ENCODE data around the gene GALNT12.

GALNT12 gene

GRCh38 chr9:98793031-98793430, 14.4 kb upstream of the GALNT12 start:
- Histone ChIP-seq H3K4me1 (ENCODE audit: control insufficient read depth, insufficient read depth, low read length, poor library complexity, severe bottlenecking) (peaks cover 12% of the 10 kb centered on the region), H3K4me3 (ENCODE audit: extremely low read depth, insufficient read depth, low read length, poor library complexity, severe bottlenecking) (no peak overlapping the region), H3K9me3 (ENCODE audit: control insufficient read depth, low read length) (peaks cover 3% of the 10 kb centered on the region), H3K27ac (ENCODE audit: low read depth, low read length, severe bottlenecking) (no peak overlapping the region), H3K36me3 (ENCODE audit: control insufficient read depth, insufficient read depth, low read length) (peaks cover 23% of the 10 kb centered on the region)
- 100% methylated on average over 1 of the region's 2 CpGs for WGBS, 2 experiments (ENCODE audit: insufficient coverage in 2 of 2)

- Histone ChIP-seq H3K4me1 (ENCODE audit: control insufficient read depth, insufficient read depth, low read length, poor library complexity, severe bottlenecking) (peaks cover 12% of the 10 kb centered on the region), H3K36me3 (ENCODE audit: control insufficient read depth, insufficient read depth, low read length) (peaks cover 11% of the 10 kb centered on the region), H3K27ac (ENCODE audit: low read depth, low read length, severe bottlenecking) (no peak overlapping the region), H3K4me3 (ENCODE audit: extremely low read depth, insufficient read depth, low read length, poor library complexity, severe bottlenecking) (no peak overlapping the region), H3K9me3 (ENCODE audit: control insufficient read depth, low read length) (peaks cover 14% of the 10 kb centered on the region)
- 86 to 92% methylated on average over 3 of the region's 3 CpGs for WGBS, 2 experiments (ENCODE audit: insufficient coverage in 2 of 2)
Measured at GRCh38 chr9:98794802-98795201, 12.7 kb upstream of the GALNT12 start.

- WGBS, 2 experiments (ENCODE audit: insufficient coverage in 2 of 2): 55 to 59% methylated on average over 9 to 10 of the region's 12 CpGs
- peak overlapping the region; percentile 65 for H3K4me3 ChIP-seq (ENCODE audit: extremely low read depth, insufficient read depth, low read length, poor library complexity, severe bottlenecking)
Measured at GRCh38 chr9:98795295-98795955, 12.0 kb upstream of the GALNT12 start.

GRCh38 chr9:98795970-98796363, 11.5 kb upstream of the GALNT12 start:
- Histone ChIP-seq H3K27ac (ENCODE audit: low read depth, low read length, severe bottlenecking) (no peak overlapping the region), H3K4me3 (ENCODE audit: extremely low read depth, insufficient read depth, low read length, poor library complexity, severe bottlenecking) (peak overlapping the region; percentile 65), H3K9me3 (ENCODE audit: control insufficient read depth, low read length) (peaks cover 14% of the 10 kb centered on the region), H3K36me3 (ENCODE audit: control insufficient read depth, insufficient read depth, low read length) (no peaks in the 10 kb centered on the region), H3K4me1 (ENCODE audit: control insufficient read depth, insufficient read depth, low read length, poor library complexity, severe bottlenecking) (peaks cover 12% of the 10 kb centered on the region)
- 0% methylated on average over 21 to 47 of the region's 48 CpGs for WGBS, 2 experiments (ENCODE audit: insufficient coverage in 2 of 2)

More at GRCh38 chr9:98795295-98795955, 12.0 kb upstream of the GALNT12 start:
- Histone ChIP-seq H3K36me3 (ENCODE audit: control insufficient read depth, insufficient read depth, low read length) (peaks cover 4% of the 10 kb centered on the region), H3K9me3 (ENCODE audit: control insufficient read depth, low read length) (peaks cover 14% of the 10 kb centered on the region), H3K4me1 (ENCODE audit: control insufficient read depth, insufficient read depth, low read length, poor library complexity, severe bottlenecking) (peaks cover 12% of the 10 kb centered on the region), H3K27ac (ENCODE audit: low read depth, low read length, severe bottlenecking) (no peak overlapping the region)

- H3K4me3 ChIP-seq (ENCODE audit: extremely low read depth, insufficient read depth, low read length, poor library complexity, severe bottlenecking): peak within 1 kb of the TSS; percentile 65
- peaks cover 9% of the 10 kb centered on the region for H3K4me1 ChIP-seq (ENCODE audit: control insufficient read depth, insufficient read depth, low read length, poor library complexity, severe bottlenecking)
- peaks cover 14% of the 10 kb centered on the region for H3K9me3 ChIP-seq (ENCODE audit: control insufficient read depth, low read length)
- no peaks in the 10 kb centered on the region for H3K36me3 ChIP-seq (ENCODE audit: control insufficient read depth, insufficient read depth, low read length)
- 4 to 8% methylated on average over 67 to 84 of the region's 86 CpGs for WGBS, 2 experiments (ENCODE audit: insufficient coverage in 2 of 2)
- H3K27ac ChIP-seq (ENCODE audit: low read depth, low read length, severe bottlenecking): no peak within 1 kb of the TSS
Measured at GRCh38 chr9:98796364-98797101, 10.9 kb upstream of the GALNT12 start, which contains the start of gene ANKS6. TSS of gene ANKS6 (minus strand) at chr9:98796555. CDS start at chr9:98796491, 64 bp downstream.

GRCh38 chr9:98797491-98797890, 10.0 kb upstream of the GALNT12 start:
- Histone ChIP-seq H3K4me3 (ENCODE audit: extremely low read depth, insufficient read depth, low read length, poor library complexity, severe bottlenecking) (no peak overlapping the region), H3K36me3 (ENCODE audit: control insufficient read depth, insufficient read depth, low read length) (no peaks in the 10 kb centered on the region), H3K27ac (ENCODE audit: low read depth, low read length, severe bottlenecking) (no peak overlapping the region), H3K9me3 (ENCODE audit: control insufficient read depth, low read length) (peaks cover 14% of the 10 kb centered on the region), H3K4me1 (ENCODE audit: control insufficient read depth, insufficient read depth, low read length, poor library complexity, severe bottlenecking) (peaks cover 4% of the 10 kb centered on the region)
- WGBS, 2 experiments (ENCODE audit: insufficient coverage in 2 of 2): 90 to 95% methylated on average over 2 of the region's 4 CpGs

- WGBS, 2 experiments (ENCODE audit: insufficient coverage in 2 of 2): 86 to 100% methylated on average over 2 to 3 of the region's 3 CpGs
- no peak overlapping the region for H3K4me3 ChIP-seq (ENCODE audit: extremely low read depth, insufficient read depth, low read length, poor library complexity, severe bottlenecking)
- H3K27ac ChIP-seq (ENCODE audit: low read depth, low read length, severe bottlenecking): no peak overlapping the region
- no peaks in the 10 kb centered on the region for H3K36me3 ChIP-seq (ENCODE audit: control insufficient read depth, insufficient read depth, low read length)
- H3K9me3 ChIP-seq (ENCODE audit: control insufficient read depth, low read length): peaks cover 14% of the 10 kb centered on the region
- peaks cover 4% of the 10 kb centered on the region for H3K4me1 ChIP-seq (ENCODE audit: control insufficient read depth, insufficient read depth, low read length, poor library complexity, severe bottlenecking)
Measured at GRCh38 chr9:98798254-98798653, 9.2 kb upstream of the GALNT12 start.

- H3K4me1 ChIP-seq (ENCODE audit: control insufficient read depth, insufficient read depth, low read length, poor library complexity, severe bottlenecking): no peaks in the 10 kb centered on the region
- H3K36me3 ChIP-seq (ENCODE audit: control insufficient read depth, insufficient read depth, low read length): no peaks in the 10 kb centered on the region
- H3K4me3 ChIP-seq (ENCODE audit: extremely low read depth, insufficient read depth, low read length, poor library complexity, severe bottlenecking): no peak overlapping the region
- WGBS, 2 experiments (ENCODE audit: insufficient coverage in 2 of 2): 100% methylated on average over 1 of the region's 1 CpG
- H3K9me3 ChIP-seq (ENCODE audit: control insufficient read depth, low read length): peaks cover 14% of the 10 kb centered on the region
- H3K27ac ChIP-seq (ENCODE audit: low read depth, low read length, severe bottlenecking): no peak overlapping the region
Measured at GRCh38 chr9:98801561-98801960, 5.9 kb upstream of the GALNT12 start.

- Histone ChIP-seq H3K27ac (ENCODE audit: low read depth, low read length, severe bottlenecking) (no peak overlapping the region), H3K4me3 (ENCODE audit: extremely low read depth, insufficient read depth, low read length, poor library complexity, severe bottlenecking) (no peak overlapping the region), H3K36me3 (ENCODE audit: control insufficient read depth, insufficient read depth, low read length) (no peaks in the 10 kb centered on the region), H3K9me3 (ENCODE audit: control insufficient read depth, low read length) (peaks cover 14% of the 10 kb centered on the region), H3K4me1 (ENCODE audit: control insufficient read depth, insufficient read depth, low read length, poor library complexity, severe bottlenecking) (no peaks in the 10 kb centered on the region)
- WGBS, 2 experiments (ENCODE audit: insufficient coverage in 2 of 2): 67 to 100% methylated on average over 1 of the region's 1 CpG
Measured at GRCh38 chr9:98801969-98802371, 5.5 kb upstream of the GALNT12 start.

GRCh38 chr9:98804083-98804482, 3.4 kb upstream of the GALNT12 start:
- no CpG with 5 or more reads among the region's 2 CpGs for WGBS, 2 experiments (ENCODE audit: insufficient coverage in 2 of 2)
- Histone ChIP-seq H3K36me3 (ENCODE audit: control insufficient read depth, insufficient read depth, low read length) (no peaks in the 10 kb centered on the region), H3K27ac (ENCODE audit: low read depth, low read length, severe bottlenecking) (no peak overlapping the region), H3K9me3 (ENCODE audit: control insufficient read depth, low read length) (peaks cover under 1% of the 10 kb centered on the region), H3K4me1 (ENCODE audit: control insufficient read depth, insufficient read depth, low read length, poor library complexity, severe bottlenecking) (peaks cover 5% of the 10 kb centered on the region), H3K4me3 (ENCODE audit: extremely low read depth, insufficient read depth, low read length, poor library complexity, severe bottlenecking) (no peak overlapping the region)
